ENCODE measurements around the gene NFIA.

Gene NFIA

DNA sequence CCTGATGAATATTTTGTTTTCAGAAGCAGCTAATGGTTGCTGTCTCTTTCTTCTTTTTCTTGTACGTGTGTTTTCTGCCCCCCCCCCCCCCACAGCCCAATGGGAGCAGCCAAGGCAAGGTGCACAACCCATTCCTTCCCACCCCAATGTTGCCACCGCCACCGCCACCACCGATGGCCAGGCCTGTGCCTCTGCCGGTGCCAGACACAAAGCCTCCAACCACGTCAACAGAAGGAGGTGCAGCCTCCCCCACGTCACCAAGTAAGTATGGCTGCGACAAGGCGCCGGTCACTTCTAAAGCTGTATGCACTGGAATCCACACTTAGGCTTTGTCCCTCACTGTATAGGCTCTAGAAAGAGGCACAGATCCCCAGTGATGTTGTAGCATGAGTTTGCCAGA lies 324.1 kb downstream of the NFIA start:
- DNase-seq (ENCODE audit: low read depth), result no peak
- H3K4me3 ChIP-seq (ENCODE audit: control insufficient read depth, low read depth, low read length), result no peak overlapping the region
- TF ChIP-seq, protein P1, sequence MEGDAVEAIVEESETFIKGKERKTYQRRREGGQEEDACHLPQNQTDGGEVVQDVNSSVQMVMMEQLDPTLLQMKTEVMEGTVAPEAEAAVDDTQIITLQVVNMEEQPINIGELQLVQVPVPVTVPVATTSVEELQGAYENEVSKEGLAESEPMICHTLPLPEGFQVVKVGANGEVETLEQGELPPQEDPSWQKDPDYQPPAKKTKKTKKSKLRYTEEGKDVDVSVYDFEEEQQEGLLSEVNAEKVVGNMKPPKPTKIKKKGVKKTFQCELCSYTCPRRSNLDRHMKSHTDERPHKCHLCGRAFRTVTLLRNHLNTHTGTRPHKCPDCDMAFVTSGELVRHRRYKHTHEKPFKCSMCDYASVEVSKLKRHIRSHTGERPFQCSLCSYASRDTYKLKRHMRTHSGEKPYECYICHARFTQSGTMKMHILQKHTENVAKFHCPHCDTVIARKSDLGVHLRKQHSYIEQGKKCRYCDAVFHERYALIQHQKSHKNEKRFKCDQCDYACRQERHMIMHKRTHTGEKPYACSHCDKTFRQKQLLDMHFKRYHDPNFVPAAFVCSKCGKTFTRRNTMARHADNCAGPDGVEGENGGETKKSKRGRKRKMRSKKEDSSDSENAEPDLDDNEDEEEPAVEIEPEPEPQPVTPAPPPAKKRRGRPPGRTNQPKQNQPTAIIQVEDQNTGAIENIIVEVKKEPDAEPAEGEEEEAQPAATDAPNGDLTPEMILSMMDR (IDR thresholded peaks at IDR 0.05; ENCODE audit: control insufficient read depth, insufficient read depth, low read depth, low read length, missing control alignments), result no peak

GRCh38 chr1:61412601-61413000 lies 330.2 kb downstream of the NFIA start:
- no peak for DNase-seq (ENCODE audit: low read depth)
- TF ChIP-seq, protein P1 (IDR thresholded peaks at IDR 0.05; ENCODE audit: control insufficient read depth, insufficient read depth, low read depth, low read length, missing control alignments), result no peak

GRCh38 chr1:61419196-61419595 lies 336.8 kb downstream of the NFIA start:
- DNase-seq (ENCODE audit: low read depth), result no peak
- H3K4me3 ChIP-seq (ENCODE audit: control insufficient read depth, low read depth, low read length), result no peak overlapping the region
- TF ChIP-seq, protein P1 (IDR thresholded peaks at IDR 0.05; ENCODE audit: control insufficient read depth, insufficient read depth, low read depth, low read length, missing control alignments), result no peak

More at GRCh38 chr1:61412601-61413000, 330.2 kb downstream of the NFIA start:
- H3K4me3 ChIP-seq (ENCODE audit: control insufficient read depth, low read depth, low read length), result no peak overlapping the region

DNA sequence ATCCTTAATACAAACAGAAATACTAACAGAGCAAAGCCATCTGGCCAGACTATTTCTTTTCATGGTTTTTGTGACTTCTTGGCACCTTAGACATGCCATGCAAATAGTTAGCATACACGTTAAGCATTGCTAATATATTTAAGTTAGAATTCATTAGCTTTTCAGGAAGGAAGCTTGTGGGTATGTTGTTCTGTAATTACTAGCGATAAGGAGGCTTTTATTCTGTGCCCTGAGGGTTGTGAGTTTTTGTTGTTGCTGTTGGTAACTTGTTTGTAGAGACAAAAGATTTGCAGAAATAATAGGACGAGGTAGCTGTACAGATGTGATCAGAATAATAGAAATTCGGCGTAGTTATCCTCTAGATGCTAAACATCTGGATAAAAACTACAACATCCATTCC lies 337.3 kb downstream of the NFIA start:
- H3K4me3 ChIP-seq (ENCODE audit: control insufficient read depth, low read depth, low read length), result no peak overlapping the region
- TF ChIP-seq, protein P1 (IDR thresholded peaks at IDR 0.05; ENCODE audit: control insufficient read depth, insufficient read depth, low read depth, low read length, missing control alignments), result no peak
- no peak for DNase-seq (ENCODE audit: low read depth)

DNA sequence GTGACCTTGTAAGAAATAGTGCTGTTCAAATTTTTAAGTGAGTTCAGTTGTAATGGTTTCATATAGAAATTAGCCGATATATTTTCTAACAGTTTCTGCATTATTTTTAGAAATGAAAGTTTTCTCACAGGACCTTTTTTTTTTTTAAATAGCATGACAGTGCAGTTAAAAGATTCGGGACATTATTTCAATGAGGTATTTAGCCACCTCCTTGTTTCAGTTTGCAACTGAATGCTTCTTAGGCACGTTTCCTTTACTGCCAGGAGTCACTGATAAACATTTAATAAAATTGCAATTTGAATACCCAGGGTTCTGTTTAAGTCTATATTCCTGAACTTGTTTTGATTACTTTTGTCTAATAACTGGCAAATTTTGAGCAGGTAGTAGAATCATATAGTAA lies 337.9 kb downstream of the NFIA start:
- H3K4me3 ChIP-seq (ENCODE audit: control insufficient read depth, low read depth, low read length), result no peak overlapping the region
- no peak for DNase-seq (ENCODE audit: low read depth)
- TF ChIP-seq, protein P1 (IDR thresholded peaks at IDR 0.05; ENCODE audit: control insufficient read depth, insufficient read depth, low read depth, low read length, missing control alignments), result no peak

- TF ChIP-seq, protein P1 (IDR thresholded peaks at IDR 0.05; ENCODE audit: control insufficient read depth, insufficient read depth, low read depth, low read length, missing control alignments), result no peak
- no peak overlapping the region for H3K4me3 ChIP-seq (ENCODE audit: control insufficient read depth, low read depth, low read length)
- DNase-seq (ENCODE audit: low read depth), result no peak
These were observed 338.8 kb downstream of the NFIA start for GRCh38 chr1:61420909-61421835.
